ENCODE data around the gene KCNK4. TPM values are rescaled to one million over a fixed set of nuclear protein-coding genes. Genes with fewer than 3 reads are reported as not detected.

Gene KCNK4
- total RNA-seq, 1 donor from 2014 or later = not detected

- no peak for DNase-seq (ENCODE audit: low spot score)
These were observed 22.1 kb upstream of the KCNK4 start for GRCh38 chr11:64268893-64269539.

GRCh38 chr11:64269540-64270220, 21.4 kb upstream of the KCNK4 start:
- DNase-seq (ENCODE audit: low spot score) = peak; percentile 98

GRCh38 chr11:64275031-64275800, 15.9 kb upstream of the KCNK4 start:
- no peak for DNase-seq (ENCODE audit: low spot score)

GRCh38 chr11:64275841-64276240, 15.3 kb upstream of the KCNK4 start:
- no peak for DNase-seq (ENCODE audit: low spot score)

DNA sequence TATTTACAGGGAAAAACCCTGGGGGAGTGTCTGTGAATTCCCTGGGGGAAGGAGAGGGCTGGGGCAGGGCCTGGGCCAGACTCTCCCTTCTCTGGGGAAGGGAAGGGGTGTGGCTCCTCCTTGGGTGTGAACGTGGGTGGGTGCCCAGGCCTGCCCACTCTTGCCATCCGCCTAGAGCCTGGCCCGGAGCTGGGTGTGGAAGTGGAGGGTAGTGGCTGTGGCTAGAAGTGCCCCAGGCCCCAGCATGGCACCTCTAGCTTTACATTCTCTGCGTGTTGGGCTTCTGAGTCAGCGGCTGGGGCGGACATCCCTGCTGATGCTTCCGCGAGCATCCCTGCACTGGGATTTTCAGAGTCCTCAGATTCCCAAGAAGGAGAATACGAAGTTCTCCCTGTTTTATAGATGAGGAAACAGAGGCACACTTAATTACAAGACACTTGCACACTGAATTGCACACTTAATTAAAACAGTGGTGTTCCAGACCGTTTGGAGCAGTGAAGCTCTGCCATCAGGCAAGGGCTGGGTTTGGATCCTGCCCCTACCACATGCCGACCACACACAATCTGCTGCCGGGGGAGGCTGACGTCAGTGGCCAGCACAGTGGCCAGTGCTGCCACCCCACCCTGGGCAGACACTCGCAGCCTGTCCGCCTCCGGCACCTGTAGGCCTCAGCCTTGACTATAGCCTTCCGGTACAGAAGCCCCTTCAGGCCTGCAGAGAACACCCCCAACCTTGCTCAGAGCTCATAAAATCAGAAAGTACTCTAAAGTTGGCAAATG, 14.3 kb upstream of the KCNK4 start:
- DNase-seq (ENCODE audit: low spot score) = peak; percentile 78

DNA sequence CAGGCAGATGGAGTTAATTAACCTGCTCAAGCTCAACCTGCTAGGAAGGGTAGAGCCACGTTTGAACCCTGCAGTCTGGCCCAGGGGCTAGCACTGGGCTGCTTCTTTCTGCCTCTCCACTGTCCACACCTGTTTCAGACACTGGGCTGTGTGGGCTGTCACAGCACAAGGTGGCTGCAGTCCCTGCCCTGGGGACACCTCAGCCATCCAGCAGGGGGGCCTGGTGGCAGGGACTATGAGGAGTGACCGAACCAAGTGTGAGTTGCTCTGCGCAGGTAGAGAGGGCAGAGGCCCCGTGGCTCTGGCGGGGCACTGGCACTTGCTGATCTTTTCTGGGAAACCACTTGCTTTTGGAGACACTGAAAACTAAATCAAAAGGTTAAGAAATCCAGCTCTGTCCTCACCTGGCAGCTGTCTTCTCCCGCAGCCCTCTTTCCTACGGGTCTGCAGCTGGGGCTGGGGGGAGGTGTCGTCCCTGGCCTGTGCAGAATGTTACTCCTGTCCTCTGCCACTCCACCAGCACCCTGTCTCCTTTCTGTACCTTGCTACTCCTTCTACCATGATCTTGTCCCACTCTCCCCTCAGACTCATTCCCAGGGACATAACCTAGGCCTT, 12.4 kb upstream of the KCNK4 start:
- no peak for DNase-seq (ENCODE audit: low spot score)

- DNase-seq (ENCODE audit: low spot score) = no peak
These were observed 8.9 kb upstream of the KCNK4 start for GRCh38 chr11:64281957-64282770.

DNA sequence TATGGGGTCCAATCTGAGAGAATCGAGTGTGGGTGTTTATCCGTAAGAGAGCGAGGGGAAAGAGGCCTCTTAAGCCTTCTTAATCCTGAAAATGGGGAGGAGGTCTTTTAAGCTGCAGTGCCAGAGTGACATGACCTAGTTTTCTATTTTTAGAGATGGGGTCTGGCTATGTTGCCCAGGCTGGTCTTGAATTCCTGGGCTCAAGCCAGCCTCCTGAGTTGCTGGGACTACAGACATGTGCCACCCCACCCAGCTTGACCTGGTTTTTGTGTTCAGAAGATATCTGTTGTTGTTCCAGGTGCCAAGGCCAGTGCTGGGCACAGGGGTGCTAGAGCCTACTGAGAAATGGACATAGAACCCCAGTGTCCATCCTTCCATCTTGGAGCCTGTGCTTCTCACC, 8.0 kb upstream of the KCNK4 start:
- no peak for DNase-seq (ENCODE audit: low spot score)

GRCh38 chr11:64284048-64284961, 6.8 kb upstream of the KCNK4 start, which contains the start of gene BAD:
TSS of gene BAD (minus strand) at chr11:64284665. CDS start at chr11:64284368, 297 bp downstream.
- DNase-seq (ENCODE audit: low spot score) = peak; percentile 97

DNA sequence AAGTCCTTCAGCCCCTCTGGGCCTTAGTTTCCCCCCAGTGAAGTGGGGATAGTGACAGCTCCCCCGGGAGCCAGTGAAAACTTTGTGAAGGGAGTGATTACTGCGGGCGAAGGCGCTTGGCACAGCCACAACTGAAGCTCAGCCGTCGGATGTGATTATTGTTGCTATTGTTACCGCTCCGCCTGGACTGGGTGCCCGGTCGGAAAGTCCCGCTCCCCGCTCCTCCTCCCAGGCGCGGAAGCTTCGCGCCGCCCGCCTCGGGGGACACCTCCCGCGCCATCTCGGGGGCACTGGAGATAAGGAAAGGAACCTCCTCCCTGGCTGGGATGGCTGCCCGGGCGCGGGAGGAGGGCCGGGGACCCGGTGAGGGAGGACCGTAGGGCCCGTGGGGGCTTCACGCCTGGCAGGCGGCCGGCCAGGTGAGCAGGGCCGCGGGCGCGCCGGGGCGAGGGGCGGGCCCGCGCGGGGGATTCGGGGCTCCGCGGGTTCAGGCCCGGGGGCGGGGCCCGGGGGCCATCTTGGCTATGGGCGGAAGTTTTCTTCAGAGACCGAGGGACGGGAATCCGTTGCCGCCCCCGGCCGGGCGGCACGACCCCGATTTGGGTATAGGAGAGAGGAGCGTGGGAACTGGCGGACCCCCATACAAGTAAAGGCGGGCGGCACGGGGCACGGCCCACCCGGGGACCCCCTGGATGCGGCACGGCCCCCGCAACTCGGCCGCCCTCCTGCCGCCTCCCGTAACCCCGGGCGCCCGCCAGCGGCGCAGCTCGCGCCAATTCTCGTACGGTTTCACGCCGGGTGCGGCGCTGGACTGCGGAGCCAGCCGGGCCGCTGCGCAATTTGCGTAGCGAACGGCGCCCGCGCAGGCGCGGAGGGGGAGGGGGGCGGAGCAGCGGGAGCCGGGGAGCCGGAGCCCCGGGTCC, 5.9 kb upstream of the KCNK4 start, which contains the start of gene GPR137:
Gene GPR137 (plus strand): TSS at position 887 of the 923 bp plus-strand sequence. CDS start 677 bp downstream, outside the sequence.
- peak; percentile 90 for DNase-seq (ENCODE audit: low spot score)

- no peak for DNase-seq (ENCODE audit: low spot score)
These were observed 5.0 kb upstream of the KCNK4 start for GRCh38 chr11:64285885-64286800.

DNA sequence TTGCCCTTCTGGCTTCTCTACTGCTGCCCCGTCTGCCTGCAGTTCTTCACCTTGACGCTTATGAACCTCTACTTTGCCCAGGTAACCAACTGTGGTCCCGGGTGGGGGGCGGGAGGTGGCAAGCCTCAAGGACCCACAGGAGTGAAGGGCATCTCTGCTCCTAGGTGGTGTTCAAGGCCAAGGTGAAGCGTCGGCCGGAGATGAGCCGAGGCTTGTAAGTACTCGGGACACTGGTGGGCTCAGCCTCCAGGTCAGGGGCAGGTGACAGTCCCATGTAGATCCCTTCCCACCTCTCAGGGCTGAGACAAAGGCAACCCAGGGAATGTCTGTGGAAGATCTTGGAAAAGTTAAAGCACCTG, 4.3 kb upstream of the KCNK4 start:
- no peak for DNase-seq (ENCODE audit: low spot score)

DNA sequence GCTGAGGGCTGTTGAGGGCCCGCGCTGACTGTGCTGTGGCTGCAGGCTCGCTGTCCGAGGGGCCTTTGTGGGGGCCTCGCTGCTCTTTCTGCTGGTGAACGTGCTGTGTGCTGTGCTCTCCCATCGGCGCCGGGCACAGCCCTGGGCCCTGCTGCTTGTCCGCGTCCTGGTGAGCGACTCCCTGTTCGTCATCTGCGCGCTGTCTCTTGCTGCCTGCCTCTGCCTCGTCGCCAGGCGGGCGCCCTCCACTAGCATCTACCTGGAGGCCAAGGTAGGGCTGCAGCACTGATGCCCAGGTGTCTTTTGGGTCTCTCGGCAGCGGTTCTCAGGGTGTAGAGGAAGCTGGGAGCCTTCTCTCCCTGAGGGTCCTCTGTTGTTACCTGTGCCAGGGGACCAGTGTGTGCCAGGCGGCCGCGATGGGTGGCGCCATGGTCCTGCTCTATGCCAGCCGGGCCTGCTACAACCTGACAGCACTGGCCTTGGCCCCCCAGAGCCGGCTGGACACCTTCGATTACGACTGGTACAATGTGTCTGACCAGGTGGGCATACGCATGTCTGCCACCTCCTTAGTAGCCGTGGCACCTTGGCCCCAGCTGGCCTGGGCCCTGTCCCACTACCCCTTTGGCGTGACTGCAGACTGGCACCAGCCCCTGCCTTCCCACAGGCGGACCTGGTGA, 3.3 kb upstream of the KCNK4 start:
- no peak for DNase-seq (ENCODE audit: low spot score)

DNA sequence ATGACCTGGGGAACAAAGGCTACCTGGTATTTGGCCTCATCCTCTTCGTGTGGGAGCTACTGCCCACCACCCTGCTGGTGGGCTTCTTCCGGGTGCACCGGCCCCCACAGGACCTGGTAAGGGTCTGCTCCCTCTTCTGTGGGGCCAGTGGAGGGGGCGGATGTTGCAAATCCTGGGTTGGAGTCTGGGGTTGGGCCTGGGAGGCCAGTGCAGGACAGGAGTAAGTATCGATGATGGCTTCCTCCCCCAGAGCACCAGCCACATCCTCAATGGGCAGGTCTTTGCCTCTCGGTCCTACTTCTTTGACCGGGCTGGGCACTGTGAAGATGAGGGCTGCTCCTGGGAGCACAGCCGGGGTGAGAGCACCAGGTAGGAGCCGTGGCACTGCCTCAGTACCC, 2.8 kb upstream of the KCNK4 start:
- DNase-seq (ENCODE audit: low spot score) = no peak

GRCh38 chr11:64289002-64289564, 2.0 kb upstream of the KCNK4 start:
- no peak for DNase-seq (ENCODE audit: low spot score)
